Astrocyte (in vitro differentiated cells and primary cell): ENCODE data around the gene PLA2G4E. TPM values are rescaled to one million over a fixed set of nuclear protein-coding genes. Genes with fewer than 3 reads are reported as not detected.

Experiments
- total RNA-seq: library from RNA; stranded (reverse); gene quantifications from 2 replicates; pipeline ENCODE4 v1.2.1, GENCODE V29; 2021

The PLA2G4E gene
- total RNA-seq, 1 donor from 2014 or later, result not detected

Other genes starting within 250 kb of the PLA2G4E start
- gene MAPKBP1, start 246.6 kb downstream of the PLA2G4E start, total RNA-seq, result 30.8 and 30.9 TPM in 2 replicates
- 5.7 and 7.6 TPM in 2 replicates for gene JMJD7, start 192.9 kb downstream of the PLA2G4E start, total RNA-seq
- 1.5 and 1.8 TPM in 2 replicates for gene PLA2G4B, start 182.2 kb downstream of the PLA2G4E start, total RNA-seq
- 5.3 and 6.7 TPM in 2 replicates for gene SPTBN5, start 127.0 kb downstream of the PLA2G4E start, total RNA-seq
- gene EHD4, start 48.5 kb downstream of the PLA2G4E start, total RNA-seq, result 46.4 and 51.4 TPM in 2 replicates
- gene PLA2G4D, start 73.5 kb upstream of the PLA2G4E start, total RNA-seq, result not detected in 2 replicates
- gene PLA2G4F, start 135.6 kb upstream of the PLA2G4E start, total RNA-seq, result 0.30 TPM in 1 of 2 replicates, not detected in the other
- 60.6 and 63.0 TPM in 2 replicates for gene VPS39, start 187.3 kb upstream of the PLA2G4E start, total RNA-seq